WERI-Rb-1 (cell line): Measurements from ENCODE around the gene HYCC2.
"Not testable (repeated sequence)": the region's sequence is repeated elsewhere in the genome, so short reads cannot be mapped to it uniquely, and the experiment has no call there.

Experiments used
- DNase-seq: peaks from one replicate; pipeline ENCODE4 v3.0.0-alpha.2; 2020
- H3K27ac ChIP-seq: fragments of 250-450 bp; sonication (Bioruptor Pico); 2 replicates; pipeline ENCODE4 v1.5.1; 2020; ENCODE audit warnings: mild to moderate bottlenecking, moderate library complexity
- H3K27me3 ChIP-seq: fragments of 250-450 bp; sonication (Bioruptor Pico); 2 replicates; pipeline ENCODE4 v1.5.1; 2021; ENCODE audit warnings: mild to moderate bottlenecking, low read depth, moderate library complexity; ENCODE audit not compliant: insufficient read depth, severe bottlenecking
- H3K36me3 ChIP-seq: fragments of 250-450 bp; sonication (Bioruptor Pico); 2 replicates; pipeline ENCODE4 v1.5.1; 2020; ENCODE audit warnings: mild to moderate bottlenecking, moderate library complexity
- H3K4me3 ChIP-seq: 2 replicates; pipeline ENCODE4 v1.5.1; 2011; ENCODE audit warnings: low read depth, mild to moderate bottlenecking, control low read depth, low read length
- H3K9me3 ChIP-seq: fragments of 250-450 bp; sonication (Bioruptor Pico); 2 replicates; pipeline ENCODE4 v1.5.1; 2021; ENCODE audit warnings: mild to moderate bottlenecking, moderate library complexity; ENCODE audit not compliant: severe bottlenecking
- TF ChIP-seq, protein P1 (sequence below): IDR thresholded peaks from 2 replicates; pipeline ENCODE4 v1.5.1; 2011; ENCODE audit warnings: low read depth, mild to moderate bottlenecking, control low read depth, inconsistent platforms, low read length

Gene HYCC2

DNA sequence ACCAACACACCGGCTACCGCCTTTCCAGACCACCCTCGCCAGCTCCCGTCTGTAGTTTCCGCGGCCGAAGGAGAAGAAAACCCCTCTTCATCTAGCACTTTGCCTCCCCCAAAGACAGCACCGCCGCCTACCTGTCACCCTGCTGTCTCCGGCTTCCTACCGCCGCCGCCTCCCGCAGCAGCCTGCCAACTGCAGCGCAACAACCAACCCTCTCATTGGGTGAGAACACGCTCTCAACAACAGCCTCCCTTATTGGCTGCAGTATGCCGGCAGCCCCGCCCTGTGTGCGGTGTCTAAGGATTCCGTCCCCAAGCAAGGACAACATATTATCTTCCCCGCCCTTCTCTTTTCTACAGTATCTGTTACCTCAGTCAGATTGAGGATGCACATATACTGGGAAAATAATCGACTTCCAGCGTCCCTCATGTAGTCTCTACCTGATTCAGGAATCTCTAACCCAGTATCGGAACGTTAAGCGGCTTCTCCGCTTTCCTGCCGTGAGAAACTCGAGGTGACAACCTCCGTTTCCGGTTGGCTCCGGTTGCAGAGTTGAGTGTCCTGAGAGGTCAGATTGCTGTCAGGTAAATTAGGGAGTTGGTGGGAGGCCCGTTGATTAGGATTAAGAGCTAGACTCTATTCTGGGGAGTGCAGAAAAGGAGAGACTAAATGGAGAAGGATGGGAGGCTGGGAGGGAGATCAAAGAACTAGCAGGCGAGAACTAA, at the start of gene HYCC2, which contains the start of gene NDUFB3:
Gene HYCC2, minus strand, starts transcription at position 193 of the 722 bp plus-strand sequence. CDS start 47,662 bp downstream, outside the sequence.
Gene NDUFB3, plus strand, starts transcription at position 523 of the 722 bp plus-strand sequence. CDS start 6,882 bp downstream, outside the sequence.
- Histone ChIP-seq H3K4me3 (peak within 1 kb of the TSS; percentile 85), H3K27ac (peak within 1 kb of the TSS; percentile 99), H3K9me3 (no peaks in the 10 kb centered on the region), H3K36me3 (no peaks in the 10 kb centered on the region; the same call in 1 of the 2 replicates), H3K27me3 (no peaks in the 10 kb centered on the region)
- TF ChIP-seq, protein P1, sequence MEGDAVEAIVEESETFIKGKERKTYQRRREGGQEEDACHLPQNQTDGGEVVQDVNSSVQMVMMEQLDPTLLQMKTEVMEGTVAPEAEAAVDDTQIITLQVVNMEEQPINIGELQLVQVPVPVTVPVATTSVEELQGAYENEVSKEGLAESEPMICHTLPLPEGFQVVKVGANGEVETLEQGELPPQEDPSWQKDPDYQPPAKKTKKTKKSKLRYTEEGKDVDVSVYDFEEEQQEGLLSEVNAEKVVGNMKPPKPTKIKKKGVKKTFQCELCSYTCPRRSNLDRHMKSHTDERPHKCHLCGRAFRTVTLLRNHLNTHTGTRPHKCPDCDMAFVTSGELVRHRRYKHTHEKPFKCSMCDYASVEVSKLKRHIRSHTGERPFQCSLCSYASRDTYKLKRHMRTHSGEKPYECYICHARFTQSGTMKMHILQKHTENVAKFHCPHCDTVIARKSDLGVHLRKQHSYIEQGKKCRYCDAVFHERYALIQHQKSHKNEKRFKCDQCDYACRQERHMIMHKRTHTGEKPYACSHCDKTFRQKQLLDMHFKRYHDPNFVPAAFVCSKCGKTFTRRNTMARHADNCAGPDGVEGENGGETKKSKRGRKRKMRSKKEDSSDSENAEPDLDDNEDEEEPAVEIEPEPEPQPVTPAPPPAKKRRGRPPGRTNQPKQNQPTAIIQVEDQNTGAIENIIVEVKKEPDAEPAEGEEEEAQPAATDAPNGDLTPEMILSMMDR, result peak; percentile 43; the same call in 1 of the 2 replicates
- DNase-seq, result peak; percentile 92

DNA sequence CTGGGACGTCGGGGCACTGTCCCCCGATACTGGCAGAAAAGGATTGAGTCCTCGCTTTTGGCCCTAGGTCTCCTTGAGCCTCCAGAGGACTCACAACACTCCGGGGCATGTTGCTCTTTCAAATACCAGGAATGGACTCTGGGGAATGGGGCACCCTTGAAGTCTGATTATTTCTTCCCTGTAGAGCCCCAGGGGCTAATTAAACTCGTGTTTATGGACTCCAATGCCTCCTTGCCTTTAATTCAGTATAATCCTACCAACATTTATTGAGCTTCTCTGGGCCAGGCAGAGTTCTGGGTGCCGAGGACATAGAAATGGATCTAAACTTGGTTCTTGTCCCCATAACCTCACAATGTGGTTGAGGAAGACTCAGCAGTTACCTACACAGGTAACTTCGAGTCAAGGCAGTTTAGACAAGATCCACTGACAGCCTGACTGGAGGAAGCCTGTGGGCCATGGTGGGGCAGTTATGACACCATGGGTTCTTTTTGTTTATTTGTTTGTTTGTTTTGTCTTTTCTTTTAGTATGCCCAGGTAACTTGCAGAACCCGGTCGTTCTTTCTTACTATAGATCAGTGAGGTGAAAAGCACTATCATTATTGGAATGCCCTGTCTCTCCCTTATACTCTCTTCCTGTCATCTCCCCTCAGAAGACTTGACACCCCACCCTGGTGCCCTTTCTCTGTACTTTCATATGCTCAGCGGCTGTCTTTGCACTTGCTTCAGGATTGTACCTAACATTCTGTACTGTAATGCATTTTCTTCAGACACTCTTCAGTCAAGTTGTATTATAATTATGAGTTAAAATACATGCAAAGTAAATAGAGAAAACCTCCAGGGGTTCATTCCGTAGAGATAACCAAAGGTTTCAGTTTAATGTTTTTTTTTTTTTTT, 47.7 kb upstream of the HYCC2 start:
- no peak for DNase-seq
- Histone ChIP-seq H3K4me3 (no peak overlapping the region), H3K9me3 (no peaks in the 10 kb centered on the region), H3K36me3 (no peaks in the 10 kb centered on the region), H3K27ac (no peak overlapping the region), H3K27me3 (no peaks in the 10 kb centered on the region)
- TF ChIP-seq, protein P1, result no peak

DNA sequence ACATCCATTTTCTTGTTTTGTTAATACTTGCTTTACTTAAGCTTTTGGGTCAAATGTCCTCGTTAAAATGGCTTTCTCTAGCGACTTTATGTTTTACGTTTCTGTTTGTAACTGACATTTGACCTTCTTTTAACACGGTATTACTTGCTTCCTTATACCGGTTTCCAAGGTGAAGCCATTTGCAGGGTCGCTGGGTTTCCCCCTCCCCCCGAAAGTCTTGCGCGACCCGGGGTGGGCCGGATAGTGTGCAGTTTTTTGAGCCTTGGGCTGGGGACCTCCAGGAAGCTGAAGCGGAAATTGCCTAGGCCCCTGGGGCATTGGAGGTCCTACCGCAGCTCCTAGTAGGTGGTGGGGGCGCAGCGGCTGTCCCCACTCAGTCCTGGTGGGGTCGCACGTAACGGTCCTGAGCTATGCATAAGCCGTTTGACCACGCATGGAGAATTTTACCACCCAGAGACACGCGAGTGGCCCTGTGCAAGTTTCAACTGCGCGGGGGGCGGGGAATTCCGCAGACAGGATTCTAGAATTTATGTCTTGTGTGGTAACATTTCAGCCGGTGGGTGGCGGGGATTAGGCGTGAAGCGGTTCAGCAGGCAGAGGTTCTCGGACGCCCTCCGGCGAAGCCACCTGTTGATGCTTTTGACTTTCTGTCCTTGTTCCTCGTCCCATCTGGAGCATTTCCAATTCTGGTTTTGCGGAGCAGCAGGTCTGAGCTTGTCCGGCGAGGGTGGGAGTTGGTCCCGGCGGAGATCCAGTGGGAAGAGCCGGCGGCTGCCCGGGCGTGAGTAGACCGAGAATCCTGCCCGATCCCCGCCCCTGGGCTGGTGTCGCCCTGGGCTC, 46.9 kb upstream of the HYCC2 start:
- Histone ChIP-seq H3K9me3 (no peaks in the 10 kb centered on the region), H3K27ac (no peak overlapping the region), H3K27me3 (no peaks in the 10 kb centered on the region), H3K36me3 (no peaks in the 10 kb centered on the region), H3K4me3 (no peak overlapping the region)
- TF ChIP-seq, protein P1, result no peak
- no peak for DNase-seq

DNA sequence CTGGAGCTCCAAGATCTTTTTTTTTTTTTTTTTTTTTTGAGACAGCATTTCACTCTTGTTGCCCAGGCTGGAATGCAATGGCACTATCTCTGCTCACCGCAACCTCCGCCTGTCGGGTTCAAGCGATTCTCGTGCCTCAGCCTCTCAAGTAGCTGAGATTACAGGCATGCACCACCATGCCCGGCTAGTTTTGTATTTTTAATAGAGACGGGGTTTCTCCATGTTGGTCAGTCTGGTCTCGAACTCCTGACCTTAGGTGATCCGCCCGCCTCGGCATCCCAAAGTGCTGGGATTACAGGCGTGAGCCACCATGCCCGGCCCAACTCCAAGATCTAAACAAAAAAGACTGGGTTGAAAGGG, 46.2 kb upstream of the HYCC2 start:
- H3K9me3 ChIP-seq, H3K27ac ChIP-seq, H3K27me3 ChIP-seq, DNase-seq, H3K4me3 ChIP-seq, H3K36me3 ChIP-seq: not testable (repeated sequence)

DNA sequence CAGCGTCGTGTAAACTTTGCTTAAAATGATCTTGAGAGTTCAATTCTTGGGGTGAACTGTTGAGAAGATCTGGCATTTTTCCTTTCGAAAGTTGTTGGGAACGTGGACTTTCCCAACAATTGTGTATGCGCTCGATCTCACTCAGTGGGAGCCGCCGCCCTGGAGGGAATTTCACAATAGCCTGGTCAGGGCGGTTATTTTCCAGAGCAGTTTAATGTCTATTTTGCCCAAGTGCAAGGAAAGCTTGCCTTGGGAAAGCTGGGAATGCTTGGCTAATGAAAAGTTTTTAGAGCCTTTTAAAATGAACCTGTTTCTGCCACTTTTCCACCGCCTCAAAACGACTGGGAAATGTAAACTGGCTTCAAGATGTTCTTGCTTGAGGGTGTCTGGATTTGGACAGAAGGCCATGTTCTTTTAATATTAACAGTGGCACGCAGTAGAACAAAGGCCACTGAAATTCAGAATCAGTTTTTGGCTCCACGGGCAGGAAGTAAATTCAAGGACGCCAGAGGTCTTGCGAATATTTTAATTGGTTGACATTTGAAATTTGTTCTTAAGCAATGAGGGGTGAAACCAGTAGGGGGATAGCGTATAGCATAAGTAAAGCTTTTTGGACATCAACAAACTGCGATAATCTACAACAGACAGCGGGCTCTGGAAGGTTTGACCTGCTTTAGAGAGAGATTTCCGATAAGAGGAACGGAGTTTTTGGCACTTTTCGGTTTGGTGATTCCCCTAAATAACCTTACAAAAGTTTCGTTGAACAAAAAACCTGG, 45.7 kb upstream of the HYCC2 start:
- H3K27me3 ChIP-seq, result no peaks in the 10 kb centered on the region
- H3K27ac ChIP-seq, result no peak overlapping the region
- no peak for DNase-seq
- H3K9me3 ChIP-seq, result no peaks in the 10 kb centered on the region
- no peak overlapping the region for H3K4me3 ChIP-seq
- H3K36me3 ChIP-seq, result no peaks in the 10 kb centered on the region
- TF ChIP-seq, protein P1, result no peak
